ENCODE measurements around the gene GPR87. TPM values are rescaled to one million over a fixed set of nuclear protein-coding genes. Genes with fewer than 3 reads are reported as not detected.
A peak's percentile ranks its signal among the peaks of the same experiment; 100 is the strongest.

GPR87 gene
- total and polyA plus RNA-seq, 9 of the 15 experiments (the other 6 are each of a cell fraction or from before 2014, with no cell fraction given), result not detected

GRCh38 chr3:151314593-151314992 lies 2.0 kb downstream of the GPR87 start:
- H3K36me3 ChIP-seq (ENCODE audit: control insufficient read depth, insufficient read depth, low read length), result no peaks in the 10 kb centered on the region
- H3K9ac ChIP-seq (ENCODE audit: insufficient read depth in 1 of 2, low read depth in 2 of 2, low read length in 2 of 2), result no peak overlapping the region
- CTCF ChIA-PET (ENCODE audit: low intra/inter-chr PET ratio), result no interaction called here
- no peaks in the 10 kb centered on the region for H4K20me1 ChIP-seq (replicated peaks; ENCODE audit: control insufficient read depth, insufficient read depth, low read length)
- no peaks in the 10 kb centered on the region for H3K79me2 ChIP-seq (ENCODE audit: control insufficient read depth, insufficient read depth, low read length)
- H3K4me3 ChIP-seq, result no peak overlapping the region
- no peaks in the 10 kb centered on the region for H3K9me3 ChIP-seq (replicated peaks; ENCODE audit: control insufficient read depth, insufficient read depth, low read depth, low read length)
- H3K4me2 ChIP-seq (ENCODE audit: insufficient read depth, low read length), result no peak overlapping the region
- H3K27me3 ChIP-seq (ENCODE audit: control insufficient read depth in 2 of 2, insufficient read depth in 2 of 2, low read length in 2 of 2), result peaks cover 4 to 12% of the 10 kb centered on the region in 2 experiments; a peak in 3 of 5 replicates
- TF ChIP-seq ZNF217 (CRISPR knock-in tag; IDR thresholded peaks at IDR 0.05) (no peak), SRSF3 (IDR thresholded peaks at IDR 0.05; ENCODE audit: insufficient read depth, low read length) (no peak), NFIC (IDR thresholded peaks at IDR 0.05) (no peak), NCOA1 (IDR thresholded peaks at IDR 0.05; ENCODE audit: low read depth) (no peak), PTTG1 (tag; IDR thresholded peaks at IDR 0.05; ENCODE audit: low read depth) (no peak), ZFP30 (CRISPR knock-in tag; IDR thresholded peaks at IDR 0.05; ENCODE audit: borderline replicate concordance) (no peak)
- H3K4me1 ChIP-seq (replicated peaks in 1 of 2; ENCODE audit: control insufficient read depth in 2 of 2, insufficient read depth in 2 of 2, low read length in 2 of 2), result no peaks in the 10 kb centered on the region
- in situ Hi-C loops (cut with MboI), result no loop called here
- H3K27ac ChIP-seq (ENCODE audit: extremely low read depth, low read depth, low read length), result no peak overlapping the region
- intact Hi-C loops (cut with micrococcal nuclease), result no loop called here
- no peak overlapping the region for H2AFZ ChIP-seq (ENCODE audit: low read depth, low read length)
- BruUV-seq (replicated peaks), result no TSS peak
- ATAC-seq, result no peak
- FAIRE-seq, result no peak
- under 1% methylated on average over 5 of the region's 5 CpGs for WGBS (ENCODE audit: insufficient coverage, low coverage, missing lambda C conversion rate)
- DNase-seq (ENCODE audit: extremely low read depth in 1 of 4, low spot score in 3 of 4), result no peak
- H3K9me1 ChIP-seq (ENCODE audit: control insufficient read depth, insufficient read depth, low read length), result no peaks in the 10 kb centered on the region
- POLR2A ChIA-PET, result interaction anchor here (0.7 to 0.8 kb wide), 2 partner anchors 9 to 980 kb away, joined by 3 read pairs; no protein-coding TSS in a partner anchor

GRCh38 chr3:151314137-151314536 lies 2.5 kb downstream of the GPR87 start:
- POLR2A ChIA-PET, result no interaction called here
- Histone ChIP-seq H3K9ac (ENCODE audit: insufficient read depth in 1 of 2, low read depth in 2 of 2, low read length in 2 of 2) (no peak overlapping the region), H3K9me1 (ENCODE audit: control insufficient read depth, insufficient read depth, low read length) (no peaks in the 10 kb centered on the region), H3K27ac (ENCODE audit: extremely low read depth, low read depth, low read length) (no peak overlapping the region), H3K79me2 (ENCODE audit: control insufficient read depth, insufficient read depth, low read length) (no peaks in the 10 kb centered on the region), H3K36me3 (ENCODE audit: control insufficient read depth, insufficient read depth, low read length) (no peaks in the 10 kb centered on the region), H3K4me1 (replicated peaks in 1 of 2; ENCODE audit: control insufficient read depth in 2 of 2, insufficient read depth in 2 of 2, low read length in 2 of 2) (no peaks in the 10 kb centered on the region), H3K27me3 (ENCODE audit: control insufficient read depth in 2 of 2, insufficient read depth in 2 of 2, low read length in 2 of 2) (peaks cover 4 to 12% of the 10 kb centered on the region in 2 experiments; a peak in 3 of 5 replicates), H3K4me2 (ENCODE audit: insufficient read depth, low read length) (no peak overlapping the region), H2AFZ (ENCODE audit: low read depth, low read length) (no peak overlapping the region), H3K9me3 (replicated peaks; ENCODE audit: control insufficient read depth, insufficient read depth, low read depth, low read length) (no peaks in the 10 kb centered on the region), H4K20me1 (replicated peaks; ENCODE audit: control insufficient read depth, insufficient read depth, low read length) (no peaks in the 10 kb centered on the region), H3K4me3 (no peak overlapping the region)
- intact Hi-C loops (cut with micrococcal nuclease), result no loop called here
- no TSS peak for BruUV-seq (replicated peaks)
- DNase-seq (ENCODE audit: extremely low read depth in 1 of 4, low spot score in 3 of 4) (no peak), FAIRE-seq (no peak), ATAC-seq (no peak)
- CTCF ChIA-PET (ENCODE audit: low intra/inter-chr PET ratio), result interaction anchor here (0.6 kb wide), 1 partner anchor 506 kb away, joined by 3 read pairs; no protein-coding TSS in a partner anchor
- in situ Hi-C loops (cut with MboI), result no loop called here
- WGBS (ENCODE audit: insufficient coverage, low coverage, missing lambda C conversion rate), result 2% methylated on average over 2 of the region's 2 CpGs
- TF ChIP-seq CEBPB (tag; IDR thresholded peaks at IDR 0.05), result peak; percentile 32; the same call in 1 of the 2 replicates
- no peak for TF ChIP-seq MXD1 (CRISPR knock-in tag; IDR thresholded peaks at IDR 0.05; ENCODE audit: borderline replicate concordance, poor library complexity, severe bottlenecking)
- TF ChIP-seq ZNF212 (CRISPR knock-in tag; IDR thresholded peaks at IDR 0.05), result no peak
- no peak for TF ChIP-seq ZFPM2 (CRISPR knock-in tag; IDR thresholded peaks at IDR 0.05)
- TF ChIP-seq ZNF277 (CRISPR knock-in tag; IDR thresholded peaks at IDR 0.05; ENCODE audit: borderline replicate concordance), result no peak
- no peak for TF ChIP-seq PHF20 (IDR thresholded peaks at IDR 0.05; ENCODE audit: partially characterized antibody)
- no peak for TF ChIP-seq CEBPG (CRISPR knock-in tag; IDR thresholded peaks at IDR 0.05)
- TF ChIP-seq CEBPG (tag; conservative IDR thresholded peaks at IDR 0.05 in 1 of 2, IDR thresholded peaks at IDR 0.05 in 1 of 2), result 0 out of 4 replicates have a peak, but pooled peaks of 1 of the 2 experiments have one; percentile 7

All from K562 (cell line).